ENCODE measurements around the gene ANO3. TPM values are rescaled to one million over a fixed set of nuclear protein-coding genes. Genes with fewer than 3 reads are reported as not detected.

The ANO3 gene
- polyA plus RNA-seq, 3 donors, result not detected

GRCh38 chr11:26597899-26598298 lies 266.0 kb downstream of the ANO3 start:
- H3K27ac Mint-ChIP-seq, result no peak overlapping the region
- WGBS (ENCODE audit: insufficient coverage), result no CpG with 5 or more reads among the region's 2 CpGs
- H3K9ac ChIP-seq (ENCODE audit: insufficient read depth, low read length, poor library complexity, severe bottlenecking), result no peak overlapping the region
- intact Hi-C loops (cut with micrococcal nuclease), result no loop called here
- no peak overlapping the region for H3K4me3 ChIP-seq (replicated peaks in 1 of 3; ENCODE audit: low read depth in 2 of 3, low read length in 3 of 3)
- no peak overlapping the region for H3K4me3 Mint-ChIP-seq
- no peaks in the 10 kb centered on the region for H4K20me1 ChIP-seq (ENCODE audit: insufficient read depth, low read length)
- no peak overlapping the region for H3K27ac ChIP-seq (ENCODE audit: low read depth in 1 of 2, low read length in 2 of 2)
- H3K4me1 ChIP-seq (ENCODE audit: control insufficient read depth in 1 of 2, insufficient read depth in 2 of 2, low read length in 2 of 2), result no peaks in the 10 kb centered on the region
- H2AFZ ChIP-seq (ENCODE audit: insufficient read depth, low read depth, low read length, poor library complexity, severe bottlenecking), result no peak overlapping the region
- no peaks in the 10 kb centered on the region for H3K36me3 Mint-ChIP-seq
- H3K4me2 ChIP-seq (replicated peaks; ENCODE audit: extremely low read depth, low read length, poor library complexity, severe bottlenecking), result no peak overlapping the region
- H3K4me1 Mint-ChIP-seq, result no peaks in the 10 kb centered on the region
- DNase-seq, result no peak
- TF ChIP-seq CTCF (IDR thresholded peaks at IDR 0.05), result no peak
- no peaks in the 10 kb centered on the region for H3K27me3 Mint-ChIP-seq (ENCODE audit: low read depth in 3 of 3)
- H3K79me2 ChIP-seq (ENCODE audit: insufficient read depth, low read length), result no peaks in the 10 kb centered on the region
- peaks cover under 1 to 17% (median 4%) of the 10 kb centered on the region in 7 donors for H3K9me3 Mint-ChIP-seq
- H3K9me3 ChIP-seq (replicated peaks in 1 of 2; ENCODE audit: control insufficient read depth in 1 of 2, insufficient read depth in 1 of 2, low read length in 2 of 2), result peaks cover 0 to 9% of the 10 kb centered on the region in 2 donors
- H3K27me3 ChIP-seq (ENCODE audit: control insufficient read depth in 2 of 2, insufficient read depth in 2 of 2, low read length in 2 of 2), result no peaks in the 10 kb centered on the region
- no peaks in the 10 kb centered on the region for H3K36me3 ChIP-seq (replicated peaks in 1 of 2; ENCODE audit: control insufficient read depth in 1 of 2, insufficient read depth in 2 of 2, low read length in 2 of 2)

- H3K4me1 ChIP-seq (ENCODE audit: control insufficient read depth in 1 of 2, insufficient read depth in 2 of 2, low read length in 2 of 2), result no peaks in the 10 kb centered on the region
- no peak overlapping the region for H3K9ac ChIP-seq (ENCODE audit: insufficient read depth, low read length, poor library complexity, severe bottlenecking)
- intact Hi-C loops (cut with micrococcal nuclease), result no loop called here
- H3K79me2 ChIP-seq (ENCODE audit: insufficient read depth, low read length), result no peaks in the 10 kb centered on the region
- H3K4me3 Mint-ChIP-seq, result no peak overlapping the region
- no peaks in the 10 kb centered on the region for H3K36me3 ChIP-seq (replicated peaks in 1 of 2; ENCODE audit: control insufficient read depth in 1 of 2, insufficient read depth in 2 of 2, low read length in 2 of 2)
- H2AFZ ChIP-seq (ENCODE audit: insufficient read depth, low read depth, low read length, poor library complexity, severe bottlenecking), result no peak overlapping the region
- H3K27me3 Mint-ChIP-seq (ENCODE audit: low read depth in 3 of 3), result no peaks in the 10 kb centered on the region
- no peak overlapping the region for H3K4me3 ChIP-seq (replicated peaks in 1 of 3; ENCODE audit: low read depth in 2 of 3, low read length in 3 of 3)
- H3K27me3 ChIP-seq (ENCODE audit: control insufficient read depth in 2 of 2, insufficient read depth in 2 of 2, low read length in 2 of 2), result no peaks in the 10 kb centered on the region
- 74% methylated on average over 2 of the region's 2 CpGs for WGBS (ENCODE audit: insufficient coverage)
- no peak for TF ChIP-seq CTCF (IDR thresholded peaks at IDR 0.05)
- peaks cover 0 to 17% (median 3%) of the 10 kb centered on the region in 7 donors for H3K9me3 Mint-ChIP-seq
- no peak overlapping the region for H3K27ac Mint-ChIP-seq
- H3K4me1 Mint-ChIP-seq, result no peaks in the 10 kb centered on the region
- no peak for DNase-seq
- no peak overlapping the region for H3K4me2 ChIP-seq (replicated peaks; ENCODE audit: extremely low read depth, low read length, poor library complexity, severe bottlenecking)
- peaks cover 0 to 9% of the 10 kb centered on the region in 2 donors for H3K9me3 ChIP-seq (replicated peaks in 1 of 2; ENCODE audit: control insufficient read depth in 1 of 2, insufficient read depth in 1 of 2, low read length in 2 of 2)
- no peaks in the 10 kb centered on the region for H4K20me1 ChIP-seq (ENCODE audit: insufficient read depth, low read length)
- H3K36me3 Mint-ChIP-seq, result no peaks in the 10 kb centered on the region
- H3K27ac ChIP-seq (ENCODE audit: low read depth in 1 of 2, low read length in 2 of 2), result no peak overlapping the region
Observed at GRCh38 chr11:26599425-26599824, 267.5 kb downstream of the ANO3 start.
